Measurements from ENCODE around the gene ATXN1.

GRCh38 chr6:16450285-16450684 lies 311.0 kb downstream of the ATXN1 start:
- TF ChIP-seq CTCF (conservative IDR thresholded peaks at IDR 0.05; ENCODE audit: low read depth in 2 of 2): no peak
- TF ChIP-seq EZH2 (IDR thresholded peaks at IDR 0.05; ENCODE audit: low read depth, unreplicated experiment): no peak
- TF ChIP-seq POLR2AphosphoS5 (IDR thresholded peaks at IDR 0.05; ENCODE audit: low read depth): no peak
- no peak for TF ChIP-seq EZH2phosphoT487 (IDR thresholded peaks at IDR 0.05; ENCODE audit: unreplicated experiment)
- no peak for TF ChIP-seq STAT1 (IDR thresholded peaks at IDR 0.05; ENCODE audit: unreplicated experiment)
- TF ChIP-seq, protein P1, sequence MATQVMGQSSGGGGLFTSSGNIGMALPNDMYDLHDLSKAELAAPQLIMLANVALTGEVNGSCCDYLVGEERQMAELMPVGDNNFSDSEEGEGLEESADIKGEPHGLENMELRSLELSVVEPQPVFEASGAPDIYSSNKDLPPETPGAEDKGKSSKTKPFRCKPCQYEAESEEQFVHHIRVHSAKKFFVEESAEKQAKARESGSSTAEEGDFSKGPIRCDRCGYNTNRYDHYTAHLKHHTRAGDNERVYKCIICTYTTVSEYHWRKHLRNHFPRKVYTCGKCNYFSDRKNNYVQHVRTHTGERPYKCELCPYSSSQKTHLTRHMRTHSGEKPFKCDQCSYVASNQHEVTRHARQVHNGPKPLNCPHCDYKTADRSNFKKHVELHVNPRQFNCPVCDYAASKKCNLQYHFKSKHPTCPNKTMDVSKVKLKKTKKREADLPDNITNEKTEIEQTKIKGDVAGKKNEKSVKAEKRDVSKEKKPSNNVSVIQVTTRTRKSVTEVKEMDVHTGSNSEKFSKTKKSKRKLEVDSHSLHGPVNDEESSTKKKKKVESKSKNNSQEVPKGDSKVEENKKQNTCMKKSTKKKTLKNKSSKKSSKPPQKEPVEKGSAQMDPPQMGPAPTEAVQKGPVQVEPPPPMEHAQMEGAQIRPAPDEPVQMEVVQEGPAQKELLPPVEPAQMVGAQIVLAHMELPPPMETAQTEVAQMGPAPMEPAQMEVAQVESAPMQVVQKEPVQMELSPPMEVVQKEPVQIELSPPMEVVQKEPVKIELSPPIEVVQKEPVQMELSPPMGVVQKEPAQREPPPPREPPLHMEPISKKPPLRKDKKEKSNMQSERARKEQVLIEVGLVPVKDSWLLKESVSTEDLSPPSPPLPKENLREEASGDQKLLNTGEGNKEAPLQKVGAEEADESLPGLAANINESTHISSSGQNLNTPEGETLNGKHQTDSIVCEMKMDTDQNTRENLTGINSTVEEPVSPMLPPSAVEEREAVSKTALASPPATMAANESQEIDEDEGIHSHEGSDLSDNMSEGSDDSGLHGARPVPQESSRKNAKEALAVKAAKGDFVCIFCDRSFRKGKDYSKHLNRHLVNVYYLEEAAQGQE (IDR thresholded peaks at IDR 0.05; ENCODE audit: unreplicated experiment): no peak
- TF ChIP-seq CREB1 (CRISPR knock-in tag; IDR thresholded peaks at IDR 0.05; ENCODE audit: low read depth): no peak

All from GM23338 (cell line).